GM19023 (cell line): ENCODE data around the gene LMNA.
"Not testable (repeated sequence)": the region's sequence is repeated elsewhere in the genome, so short reads cannot be mapped to it uniquely, and the experiment has no call there.

Experiments
- ATAC-seq: cut with Tn5 transposase; IDR thresholded peaks from one replicate; pipeline ENCODE4 v1.9.1; 2021; ENCODE audit warnings: mild to moderate bottlenecking, moderate library complexity; ENCODE audit not compliant: unreplicated experiment

Gene LMNA

GRCh38 chr1:156104065-156104810, 10.3 kb upstream of the LMNA start:
- ATAC-seq, result no peak

GRCh38 chr1:156104861-156105832, 9.4 kb upstream of the LMNA start:
- ATAC-seq, result no peak

GRCh38 chr1:156106624-156107488, 7.7 kb upstream of the LMNA start:
- ATAC-seq, result no peak

GRCh38 chr1:156108057-156108456, 6.5 kb upstream of the LMNA start:
- no peak for ATAC-seq

GRCh38 chr1:156108664-156109241, 5.8 kb upstream of the LMNA start:
- ATAC-seq, result no peak

GRCh38 chr1:156110252-156110651, 4.3 kb upstream of the LMNA start:
- ATAC-seq, result no peak

- no peak for ATAC-seq
These were observed 3.1 kb upstream of the LMNA start for GRCh38 chr1:156111355-156111962.

- no peak for ATAC-seq
These were observed 2.0 kb upstream of the LMNA start for GRCh38 chr1:156112276-156113137.

GRCh38 chr1:156113282-156113950, 1.1 kb upstream of the LMNA start:
- no peak for ATAC-seq

- ATAC-seq, result no peak
These were observed 505 bp downstream of the LMNA start for GRCh38 chr1:156114919-156115513.

- ATAC-seq, result no peak
These were observed 1.2 kb downstream of the LMNA start for GRCh38 chr1:156115514-156116374.

GRCh38 chr1:156116731-156117130, 2.2 kb downstream of the LMNA start:
- ATAC-seq, result not testable (repeated sequence)

- ATAC-seq, result no peak
These were observed 3.1 kb downstream of the LMNA start for GRCh38 chr1:156117414-156118176.

- no peak for ATAC-seq
These were observed 3.8 kb downstream of the LMNA start for GRCh38 chr1:156118177-156118868.

GRCh38 chr1:156119503-156120209, 5.1 kb downstream of the LMNA start:
- ATAC-seq, result no peak
